ENCODE measurements around the gene TEDC2. TPM values are rescaled to one million over a fixed set of nuclear protein-coding genes. Genes with fewer than 3 reads are reported as not detected.

Gene TEDC2
- total and polyA plus RNA-seq, 12 donors = 0.29 to 2.3 (median 0.95) TPM

- peak overlapping the region in 9 of 10 donors; percentile 34 to 75 (median 56) for H3K27ac ChIP-seq
- TF ChIP-seq CTCF (IDR thresholded peaks at IDR 0.05) = peak in 4 of 9 donors; percentile 8 to 37 (median 26)
- no peak overlapping the region for H3K4me3 ChIP-seq
- peaks cover 0 to 27% (median 0%) of the 10 kb centered on the region in 9 donors for H3K36me3 ChIP-seq
- ATAC-seq (peak; percentile 34 to 75 (median 65)), DNase-seq (peak; percentile 75 to 87)
- intact Hi-C loops (cut with DNase I) = loop anchor here in 6 of 10 donors (2.0 to 5.0 kb wide), 3 partner anchors 22 to 155 kb away; partner anchors contain the start of genes CCNF (in 4 of the 6), ABCA3 (in 2 of the 6) and TBC1D24 (in 1 of the 6)
- H3K9me3 ChIP-seq = no peaks in the 10 kb centered on the region
- peaks cover 28 to 48% (median 41%) of the 10 kb centered on the region in 9 donors for H3K4me1 ChIP-seq
- WGBS, 2 donors = 27 to 31% methylated on average over 20 to 21 of the region's 21 CpGs
- no peaks in the 10 kb centered on the region for H3K27me3 ChIP-seq
These were observed 37.3 kb downstream of the TEDC2 start for GRCh38 chr16:2497116-2497630.

GRCh38 chr16:2497695-2498484 lies 38.0 kb downstream of the TEDC2 start:
- TF ChIP-seq CTCF (IDR thresholded peaks at IDR 0.05) = no peak
- H3K4me1 ChIP-seq = peaks cover 28 to 55% (median 43%) of the 10 kb centered on the region in 9 donors
- no peaks in the 10 kb centered on the region for H3K27me3 ChIP-seq
- peak overlapping the region in 9 of 10 donors; percentile 32 to 75 (median 56) for H3K27ac ChIP-seq
- intact Hi-C loops (cut with DNase I) = loop anchor here in 6 of 10 donors (2.0 to 5.0 kb wide), 3 partner anchors 23 to 156 kb away; partner anchors contain the start of genes CCNF (in 4 of the 6), ABCA3 (in 2 of the 6) and TBC1D24 (in 1 of the 6)
- no peak for DNase-seq
- peaks cover 0 to 27% (median 0%) of the 10 kb centered on the region in 9 donors for H3K36me3 ChIP-seq
- H3K9me3 ChIP-seq = no peaks in the 10 kb centered on the region
- no peak for ATAC-seq
- no peak overlapping the region for H3K4me3 ChIP-seq
- WGBS, 2 donors = 79 to 81% methylated on average over 26 of the region's 26 CpGs

GRCh38 chr16:2498531-2499253 lies 38.8 kb downstream of the TEDC2 start:
- Histone ChIP-seq H3K27me3 (no peaks in the 10 kb centered on the region), H3K9me3 (no peaks in the 10 kb centered on the region), H3K27ac (peak overlapping the region in 7 of 10 donors; percentile 32 to 75 (median 59)), H3K4me3 (no peak overlapping the region), H3K36me3 (peaks cover 0 to 27% (median 0%) of the 10 kb centered on the region in 9 donors), H3K4me1 (peaks cover 28 to 58% (median 45%) of the 10 kb centered on the region in 9 donors)
- no peak for TF ChIP-seq CTCF (IDR thresholded peaks at IDR 0.05)
- WGBS, 2 donors = 71 to 78% methylated on average over 15 of the region's 15 CpGs
- intact Hi-C loops (cut with DNase I) = loop anchor here in 5 of 10 donors (5.0 kb wide), 2 partner anchors 71 to 156 kb away; partner anchors contain the start of genes CCNF (in 4 of the 5) and ABCA3 (in 2 of the 5)
- peak in 5 of 8 donors; percentile 20 to 35 (median 31) for ATAC-seq
- peak in 1 of 2 donors; percentile 59 for DNase-seq

All from heart right ventricle (tissue), 16 donors.